Activated CD4-positive, alpha-beta T cell treated with anti-CD3 and anti-CD28 coated beads, Interleukin-10, Interleukin-2, amounts not matched to agents 100 ng/mL and 50 ng/mL, durations not matched to agents 16 hours and 8 hours (primary cell): ENCODE results near the gene OR2T34.
"Not testable (repeated sequence)": the region's sequence is repeated elsewhere in the genome, so short reads cannot be mapped to it uniquely, and the experiment has no call there.

ENCODE experiments used
- DNase-seq: peaks from one replicate; pipeline ENCODE4 v3.0.0-alpha.2; 2020

The OR2T34 gene

DNA sequence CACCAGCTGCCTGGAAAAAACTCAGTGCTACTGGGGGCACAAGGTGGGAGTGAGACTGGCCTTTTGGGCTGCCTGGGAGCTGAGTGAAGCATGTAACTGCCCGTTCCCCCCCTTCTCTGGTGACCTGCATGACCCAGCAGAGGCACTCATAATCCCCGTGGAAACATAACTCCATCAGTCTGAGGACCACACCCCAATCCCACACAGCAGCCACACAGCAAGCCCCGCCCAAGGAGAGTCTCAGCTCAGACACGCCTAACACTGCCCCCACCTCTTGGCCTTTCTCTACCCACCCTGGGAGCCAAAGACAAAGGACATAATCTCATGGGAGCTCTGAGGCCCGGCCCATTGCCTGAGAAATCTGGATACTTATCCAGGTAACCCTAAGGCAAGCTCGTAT lies 23.5 kb downstream of the OR2T34 start:
- not testable (repeated sequence) for DNase-seq

DNA sequence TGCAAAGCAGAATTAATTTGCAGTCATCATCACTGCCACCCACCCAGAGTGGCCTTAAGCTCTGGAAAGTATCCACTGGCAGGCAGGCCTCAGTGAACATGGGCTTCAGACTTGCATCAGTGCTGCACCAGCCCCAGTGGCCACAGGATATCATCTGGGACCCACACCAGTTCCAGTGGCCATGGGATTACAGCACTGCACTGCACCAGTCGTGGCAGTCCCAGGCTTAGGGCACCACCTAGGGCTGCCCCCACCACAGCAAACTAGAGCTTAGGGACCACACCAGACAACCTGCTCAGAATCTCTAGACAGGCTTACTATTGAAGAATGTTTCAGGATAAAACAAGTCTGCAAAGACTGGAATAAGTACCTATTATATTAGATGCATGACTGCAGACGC lies 27.2 kb downstream of the OR2T34 start:
- not testable (repeated sequence) for DNase-seq

DNA sequence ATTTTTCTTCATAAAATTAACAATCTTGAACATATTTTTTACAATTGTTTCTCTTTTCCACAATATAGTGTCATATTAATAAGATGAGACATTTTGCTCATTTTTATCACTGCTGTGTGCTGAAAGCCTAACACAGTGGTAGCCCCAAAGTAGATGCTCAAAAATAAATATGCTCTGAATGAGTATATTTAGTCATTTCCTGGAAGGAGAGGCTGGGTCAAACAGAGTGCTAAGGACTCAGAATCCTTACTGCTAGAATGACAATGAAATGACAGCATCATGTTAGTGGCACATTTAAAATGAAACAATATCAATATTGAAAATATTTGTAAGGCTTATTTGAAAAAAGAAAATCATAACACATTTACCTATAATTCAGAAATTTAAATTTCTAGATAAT lies 37.1 kb downstream of the OR2T34 start:
- not testable (repeated sequence) for DNase-seq
